NOMO-1 treated with dmso at 0.1 percent for 144 hours (cell line): ENCODE results near the gene GUCD1.

ENCODE experiments used
- DNase-seq: peaks from one replicate; lab custom pipeline; 2025; ENCODE audit not compliant: unreplicated experiment; lab: John Stamatoyannopoulos, UW

GUCD1 gene

DNA sequence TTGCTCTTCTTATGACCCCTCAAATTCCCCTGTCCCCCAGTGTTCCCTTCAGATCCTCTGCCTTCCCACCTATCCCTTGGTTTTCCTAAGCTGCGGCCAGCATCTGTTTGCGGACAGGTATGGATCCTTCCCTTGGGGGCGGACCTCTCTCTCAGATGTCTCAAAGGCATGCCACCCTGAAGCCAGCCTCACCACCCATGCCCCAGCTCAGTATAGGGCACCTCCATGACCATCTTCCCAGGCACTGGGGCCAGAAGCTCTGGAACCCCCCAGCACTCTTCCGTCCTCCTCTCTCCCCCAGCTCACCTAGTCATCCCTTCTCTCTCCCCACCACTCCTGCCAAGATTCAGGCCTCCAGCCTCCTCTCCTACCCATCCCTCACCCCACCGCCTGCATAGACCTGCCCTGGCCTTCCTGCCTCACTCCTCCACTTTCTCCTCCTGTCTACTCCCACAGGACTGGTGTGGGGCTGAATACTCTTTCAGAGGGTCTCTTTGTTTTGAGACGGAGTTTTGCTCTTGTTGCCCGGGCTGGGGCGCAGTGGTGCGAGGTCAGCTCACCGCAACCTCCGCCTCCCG, 35.7 kb upstream of the GUCD1 start:
- DNase-seq: no peak

DNA sequence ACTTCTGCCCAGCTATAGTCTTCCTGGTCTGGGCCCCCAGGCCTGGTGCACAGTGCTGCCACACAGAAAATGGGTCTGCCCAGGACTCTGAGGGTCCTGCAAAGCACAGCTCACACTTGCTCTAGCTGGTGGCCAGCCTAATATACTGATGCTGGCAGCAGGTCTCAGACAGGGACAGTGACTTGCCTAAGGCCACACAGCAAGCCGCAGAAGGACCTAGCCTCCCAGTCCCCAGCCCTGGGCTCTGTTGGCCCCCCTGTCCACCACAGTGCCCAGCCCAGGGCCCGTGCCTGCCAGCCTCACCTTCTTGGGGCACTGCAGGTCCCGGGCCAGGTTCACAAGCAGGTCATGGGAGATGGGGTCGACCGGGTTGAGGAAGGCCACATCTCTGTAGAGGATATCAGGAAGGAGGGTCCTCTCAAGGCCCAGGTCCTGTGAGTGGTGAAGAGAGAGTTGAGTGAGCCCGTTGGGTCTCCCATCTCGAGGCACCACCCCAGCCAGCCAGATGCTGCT, 34.6 kb upstream of the GUCD1 start:
- no peak for DNase-seq

DNA sequence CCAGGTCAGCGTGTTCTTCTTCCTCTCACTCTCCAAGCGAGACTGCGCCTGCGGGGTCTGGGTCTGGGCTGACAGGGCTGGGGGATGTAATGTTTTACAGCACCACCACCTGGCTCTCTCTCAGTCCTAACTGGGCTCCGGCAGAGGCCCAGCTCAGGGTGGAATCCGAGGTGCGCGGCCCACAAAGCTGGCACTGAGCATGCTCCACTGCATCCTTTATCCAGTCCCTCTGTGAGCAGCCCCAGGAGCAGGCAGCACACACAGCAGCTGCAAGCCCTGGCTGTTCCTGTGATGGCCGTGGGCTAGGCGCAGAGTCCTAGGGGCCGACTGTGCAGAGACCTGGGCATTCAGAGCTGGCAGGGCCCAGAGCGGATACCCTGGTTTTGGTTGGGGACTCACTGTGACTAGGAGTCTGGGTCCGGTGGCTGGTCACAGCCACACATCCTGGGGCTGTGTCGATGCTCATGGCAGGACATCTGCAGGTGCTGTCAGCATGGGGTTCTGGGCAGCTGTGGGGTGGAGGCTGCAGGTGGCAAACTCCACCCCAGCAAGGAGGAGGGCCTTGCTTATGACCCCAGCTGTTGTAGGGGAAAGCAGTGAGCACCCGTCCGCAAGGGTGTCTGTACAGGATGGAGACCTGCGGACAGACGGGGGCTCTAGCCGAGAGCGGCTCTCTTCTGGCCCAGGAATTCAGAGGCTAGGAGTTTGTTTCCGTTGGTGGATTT, 34.0 kb upstream of the GUCD1 start:
- DNase-seq: no peak

DNA sequence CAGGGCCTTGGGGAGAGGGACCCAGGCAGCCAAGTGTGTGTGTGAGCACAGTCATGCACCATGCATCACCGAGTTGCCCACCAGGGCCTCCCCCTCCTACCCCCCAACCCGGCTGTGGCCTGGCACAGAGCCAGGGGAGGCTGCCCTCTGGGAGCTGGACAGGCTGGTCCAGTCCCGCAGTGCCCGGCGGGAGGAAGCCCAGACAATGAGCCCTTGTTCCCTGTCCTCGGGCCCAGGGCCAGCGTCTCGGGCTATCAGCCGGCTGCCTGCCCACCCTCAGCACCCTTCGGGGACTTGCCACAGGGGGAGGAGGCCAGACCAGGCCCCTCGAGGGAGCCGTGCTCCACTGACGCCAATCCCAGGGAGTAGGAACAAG, 33.4 kb upstream of the GUCD1 start:
- no peak for DNase-seq

DNA sequence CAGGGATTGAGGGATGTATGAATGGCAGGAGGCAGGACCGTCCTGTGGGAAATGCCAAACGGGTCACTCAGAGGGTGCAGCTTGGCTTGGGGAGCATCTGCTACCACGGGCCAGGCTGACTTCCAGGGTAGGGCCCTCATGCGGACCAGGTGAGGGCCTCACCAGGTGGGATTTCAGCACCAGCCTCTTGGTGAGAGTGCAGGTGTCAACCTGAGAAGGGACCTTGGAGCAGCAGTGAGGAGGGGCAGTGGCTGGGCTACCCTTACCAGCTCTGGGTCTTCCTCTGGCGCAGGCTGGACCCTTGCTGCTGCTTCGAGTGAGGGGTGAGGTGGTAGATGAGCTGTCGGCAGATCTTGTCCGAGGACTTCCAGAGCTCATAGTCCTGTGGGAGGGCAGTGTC, 33.0 kb upstream of the GUCD1 start:
- no peak for DNase-seq

DNA sequence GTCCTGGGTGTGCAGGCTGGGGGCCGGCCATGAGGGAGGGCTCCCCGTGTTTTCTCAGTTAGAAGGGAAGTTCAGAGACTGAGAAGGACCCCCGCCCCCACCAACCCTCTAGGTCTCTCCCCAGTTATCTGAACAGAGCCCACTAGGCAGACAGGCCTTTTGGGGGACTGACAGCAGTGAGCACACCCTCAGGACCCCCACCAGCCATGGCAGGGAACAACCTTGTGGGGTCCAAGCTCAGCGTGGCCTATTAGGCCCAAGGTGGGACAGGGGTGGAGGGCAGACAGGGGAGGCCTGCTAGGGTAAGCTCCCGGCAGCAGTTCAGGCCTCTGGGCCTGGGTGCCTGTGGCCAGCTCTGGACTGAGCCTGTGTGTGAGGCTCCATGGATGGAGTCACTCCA, 32.3 kb upstream of the GUCD1 start:
- no peak for DNase-seq

DNA sequence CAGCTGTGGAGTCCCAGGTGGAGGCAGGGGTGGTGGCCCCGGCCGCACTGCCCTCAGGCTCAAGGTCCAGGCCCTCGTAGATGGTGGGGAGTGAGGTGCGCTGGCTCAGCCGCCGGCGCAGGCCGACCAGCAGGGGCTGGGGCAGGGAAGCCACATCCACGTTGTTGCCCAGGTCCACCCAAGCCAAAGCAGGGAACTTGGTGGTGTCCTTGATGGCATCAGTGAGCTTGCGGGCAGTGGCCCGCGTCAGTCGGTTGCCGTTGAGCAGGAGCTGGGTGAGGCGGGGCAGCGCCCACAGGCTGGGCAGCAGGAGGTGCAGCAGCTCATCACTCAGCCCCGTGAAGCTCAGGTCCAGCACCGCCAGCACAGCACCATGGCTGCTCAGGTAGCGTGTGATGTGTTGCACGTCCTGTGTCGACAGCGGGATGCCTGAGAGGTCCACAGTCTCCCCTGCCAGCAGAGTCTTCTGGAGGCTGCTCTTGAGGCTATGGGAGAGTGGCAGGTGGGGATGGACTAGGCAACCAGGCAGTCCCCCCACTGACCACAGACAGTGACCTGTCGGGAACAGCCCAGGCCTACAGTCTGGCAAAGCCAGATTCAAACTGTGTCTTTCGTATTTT, 31.1 kb upstream of the GUCD1 start:
- DNase-seq: no peak

DNA sequence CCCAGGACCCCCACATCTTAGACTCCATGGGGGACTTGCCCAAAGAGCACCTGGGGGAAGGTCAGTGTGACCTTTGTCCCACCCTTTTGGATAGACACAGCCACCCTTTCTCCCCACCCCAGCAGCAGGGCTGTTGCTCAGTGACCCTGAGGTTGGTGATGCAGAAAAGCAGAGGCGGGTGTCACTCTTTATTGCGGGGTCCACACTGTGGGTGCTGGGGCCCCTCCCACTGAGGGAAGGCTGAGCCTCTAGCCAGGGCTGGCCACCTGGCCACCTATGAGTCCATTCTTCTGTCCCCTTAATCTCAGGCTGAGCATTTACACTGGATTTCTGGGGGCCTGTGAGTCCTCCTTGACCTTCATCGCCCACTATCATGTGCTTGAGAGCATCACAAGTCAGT, 30.5 kb upstream of the GUCD1 start:
- DNase-seq: no peak

DNA sequence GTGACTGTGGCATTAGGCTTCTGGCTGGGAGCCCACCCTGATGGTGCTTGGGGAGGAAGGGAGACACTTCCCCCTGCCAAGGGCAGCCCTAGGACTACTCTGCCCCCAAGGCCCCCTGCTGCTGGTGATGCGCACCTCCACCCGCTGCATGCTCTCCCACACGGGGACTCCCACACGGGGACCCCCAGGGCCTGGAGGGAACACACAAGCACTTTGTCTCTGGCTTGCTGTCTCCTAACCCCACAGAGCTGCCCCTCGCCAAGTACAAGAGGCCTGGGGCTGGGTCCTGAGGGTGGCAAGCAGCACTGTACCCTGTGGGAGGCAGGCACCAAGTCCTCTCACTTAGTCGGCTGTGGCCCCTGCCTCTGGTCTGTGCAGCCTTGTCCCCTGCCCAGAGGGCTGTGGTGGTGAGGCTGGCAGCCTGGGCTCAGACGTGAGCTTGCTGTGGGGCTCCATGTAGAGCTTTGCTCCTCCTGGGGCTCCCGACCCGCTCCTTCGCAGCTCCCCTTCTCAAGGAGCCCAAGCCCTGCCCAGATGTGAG, 30.0 kb upstream of the GUCD1 start:
- DNase-seq: no peak

DNA sequence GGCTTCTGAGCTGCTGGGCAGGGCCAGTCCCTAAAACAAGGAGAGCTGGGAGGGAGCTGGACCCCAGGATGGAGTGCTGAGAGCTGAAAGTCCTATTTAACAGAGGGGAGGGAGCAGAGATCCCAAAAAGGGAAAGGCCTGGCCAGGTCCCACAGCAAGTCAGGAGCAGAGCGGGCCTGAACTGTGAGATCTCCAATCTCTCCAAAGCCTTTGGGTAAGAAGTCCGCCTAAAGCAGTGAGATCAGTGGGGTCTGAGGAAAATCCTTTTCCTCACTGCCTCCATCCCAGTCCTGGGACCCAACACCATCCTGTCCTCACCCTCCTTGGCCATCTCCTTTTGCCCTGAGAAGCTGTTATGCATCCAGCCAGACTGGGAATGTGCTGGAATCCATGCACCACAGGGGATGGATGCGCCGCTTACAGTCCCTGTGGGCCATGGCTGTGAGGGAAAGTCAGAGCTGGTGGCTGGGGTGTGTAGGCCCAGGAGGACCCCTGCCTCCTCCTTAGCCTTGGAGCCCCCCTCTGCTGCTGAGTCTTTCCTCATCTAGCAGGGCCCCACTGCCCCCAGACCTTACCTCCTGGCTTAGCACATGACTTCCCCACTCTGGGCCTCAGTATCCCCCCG, 29.3 kb upstream of the GUCD1 start:
- no peak for DNase-seq

DNA sequence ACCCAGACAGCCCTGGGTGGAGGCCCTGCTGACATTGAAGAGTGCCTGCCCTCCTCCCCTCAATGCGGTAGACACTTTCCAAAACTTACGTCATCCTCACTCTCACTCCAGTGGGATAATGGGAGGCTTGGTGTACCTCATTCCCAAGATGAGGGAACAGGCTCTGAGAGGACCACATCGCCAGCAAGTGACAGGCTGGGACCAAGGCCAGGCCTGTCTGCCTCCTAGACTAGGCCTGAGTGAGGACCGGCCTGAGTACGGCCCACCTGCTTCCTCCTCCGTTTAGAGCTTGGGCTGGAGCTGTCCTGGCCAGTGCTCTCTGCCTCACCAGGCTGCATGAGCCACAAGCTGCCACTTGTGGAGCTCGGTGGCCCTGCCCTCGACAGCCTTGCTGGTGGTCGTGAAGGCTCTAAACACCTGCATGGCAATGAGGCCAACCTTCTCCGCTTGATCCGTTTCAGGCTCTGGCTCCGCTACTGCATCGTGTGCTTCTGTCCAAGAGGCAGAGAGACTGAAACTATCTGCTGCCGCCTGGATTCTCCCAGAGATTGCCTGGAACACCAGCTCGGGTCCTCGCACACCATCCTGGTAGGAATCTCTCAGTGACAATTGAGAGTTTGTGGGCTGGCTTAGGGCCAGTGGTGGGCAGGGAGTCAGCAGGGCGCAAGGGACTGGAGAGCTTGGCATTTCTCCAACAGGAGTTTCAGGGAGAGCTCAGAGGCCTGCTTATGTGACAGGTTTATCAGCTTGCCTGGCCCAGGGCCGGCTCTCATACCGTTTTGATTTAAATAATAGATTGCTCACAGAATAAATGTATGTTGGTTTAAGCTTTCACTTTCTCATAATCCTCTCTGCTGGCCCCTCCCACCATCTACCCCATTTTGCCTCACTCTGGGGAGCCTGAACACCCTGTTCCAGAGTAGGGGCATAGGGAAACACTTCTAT, 28.6 kb upstream of the GUCD1 start:
- no peak for DNase-seq

DNA sequence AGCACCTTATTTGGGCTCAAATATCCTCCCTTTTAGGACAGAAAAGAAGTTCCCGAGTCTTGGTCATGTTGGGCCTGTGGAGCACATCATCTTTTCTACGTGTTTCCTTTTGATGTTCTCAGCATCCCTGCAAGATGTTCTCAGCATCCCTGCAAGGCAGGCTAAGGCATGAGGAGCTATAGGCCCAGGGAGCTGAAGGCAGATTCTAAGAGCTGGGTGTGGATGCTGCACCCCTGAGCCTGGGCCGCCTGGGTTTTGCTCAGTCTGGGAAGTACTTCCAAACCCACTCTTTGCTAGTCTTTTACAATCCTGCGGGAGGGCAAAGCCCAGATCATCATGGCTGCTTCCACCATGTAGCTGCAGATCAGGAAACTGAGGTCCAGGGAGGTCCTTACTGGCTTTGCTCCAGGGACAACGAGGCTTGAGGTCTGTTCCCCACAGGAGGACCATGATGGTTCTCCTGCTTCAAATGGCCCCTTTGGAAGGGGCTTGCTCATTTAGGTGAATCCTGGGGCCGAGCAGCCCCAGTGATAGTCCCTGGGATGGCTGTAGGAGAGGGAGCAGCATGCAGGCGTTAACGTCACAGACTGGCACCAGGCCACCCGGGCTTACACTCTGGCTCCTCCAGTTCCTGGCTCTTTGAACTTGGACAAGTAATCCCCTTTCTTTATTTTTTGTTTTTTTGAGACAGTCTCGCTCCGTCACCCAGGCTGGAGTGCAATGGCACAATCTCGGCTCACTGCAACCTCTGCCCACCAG, 27.3 kb upstream of the GUCD1 start:
- DNase-seq: no peak

DNA sequence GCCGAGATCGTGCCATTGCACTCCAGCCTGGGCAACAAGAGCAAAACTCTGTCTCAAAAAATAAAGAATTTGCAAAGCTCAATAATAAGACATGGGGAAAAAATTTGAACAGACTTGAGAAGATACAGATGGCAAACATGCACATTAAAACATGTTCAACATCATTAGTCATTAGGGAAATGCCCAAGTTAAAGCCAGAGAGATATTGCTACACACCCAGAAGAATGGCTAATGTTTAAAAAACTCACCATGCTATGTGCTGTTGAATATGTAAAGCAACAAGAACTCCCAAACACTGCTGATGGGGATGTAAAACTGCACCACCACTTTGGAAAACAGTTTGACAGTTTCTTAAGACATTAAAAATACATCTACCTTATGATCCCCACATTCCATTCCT, 25.3 kb upstream of the GUCD1 start:
- no peak for DNase-seq

DNA sequence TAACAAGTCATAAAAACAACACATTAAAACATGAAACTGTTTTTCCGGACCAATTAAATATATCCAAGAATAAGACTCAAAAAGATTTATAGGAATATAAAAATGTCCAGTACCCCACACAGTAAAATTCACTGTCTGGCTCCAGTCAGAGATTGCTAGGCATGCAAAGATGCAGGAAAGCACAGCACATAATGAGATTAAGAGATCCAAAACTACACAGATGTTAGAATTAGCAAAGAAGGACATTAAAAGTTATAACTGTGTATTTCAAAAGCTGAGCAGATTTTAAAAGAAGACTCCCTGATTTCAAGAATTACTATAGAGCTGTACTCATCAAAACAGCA, 24.3 kb upstream of the GUCD1 start:
- DNase-seq: no peak

DNA sequence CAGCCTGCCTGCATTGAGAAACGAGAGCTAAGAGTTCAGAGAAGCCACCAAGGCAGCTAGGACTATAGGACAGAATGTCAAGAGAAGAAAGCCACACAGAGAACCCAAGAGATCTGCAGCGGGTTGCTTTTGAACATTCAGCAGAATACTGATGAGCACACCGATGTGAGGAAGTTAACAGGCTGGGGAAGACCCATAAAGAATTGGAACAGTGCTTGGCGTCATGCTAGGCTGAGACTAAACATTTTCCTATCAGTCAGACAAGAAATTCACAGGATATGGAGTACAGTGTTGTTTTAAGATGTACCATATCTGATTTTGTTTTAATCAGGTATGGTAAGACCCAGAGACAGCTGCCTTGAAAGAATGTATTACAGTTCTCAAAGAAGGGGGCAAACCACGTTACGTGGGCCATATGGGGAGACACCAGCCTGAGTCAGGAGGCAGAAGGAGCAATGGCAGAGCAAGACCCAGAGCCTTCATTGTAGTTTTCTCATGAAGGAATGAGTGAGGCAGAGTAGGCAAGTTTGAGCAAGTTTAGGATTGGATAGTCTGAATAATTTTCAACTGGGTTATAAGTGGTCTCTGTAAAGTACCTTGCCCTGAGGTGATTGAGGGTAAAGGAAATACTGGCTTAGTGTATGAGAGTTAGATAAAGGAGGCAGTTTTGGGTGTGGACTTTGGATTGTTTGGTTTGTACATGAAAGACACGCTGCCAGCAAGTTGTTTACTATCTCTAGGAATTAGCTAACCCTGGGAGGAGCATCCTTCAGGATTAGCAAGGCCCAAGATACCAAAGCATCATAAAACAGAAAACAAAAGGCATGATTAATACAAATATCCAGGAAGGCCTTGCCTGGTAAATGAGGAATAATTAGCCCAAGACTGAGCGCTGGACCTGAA, 23.7 kb upstream of the GUCD1 start:
- DNase-seq: no peak

DNA sequence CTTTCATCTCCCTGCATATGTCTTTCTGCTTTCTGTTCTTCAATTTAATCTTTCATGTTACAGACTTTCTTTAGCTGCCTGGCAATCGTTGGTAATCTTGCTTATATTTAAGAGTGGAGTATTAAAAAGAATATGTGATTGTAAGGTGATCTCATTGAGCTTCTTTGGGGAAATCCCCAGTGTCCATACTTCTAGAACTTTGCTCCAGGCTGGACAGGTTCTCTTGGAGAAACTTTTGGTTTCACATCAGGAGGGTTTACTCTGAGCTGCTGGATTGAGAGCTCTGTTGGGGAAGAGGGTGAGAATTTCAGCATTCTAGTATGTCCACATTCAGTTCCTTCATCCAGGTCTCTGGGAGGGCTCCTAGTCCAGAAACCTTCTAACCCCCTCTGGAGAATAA, 21.8 kb upstream of the GUCD1 start:
- no peak for DNase-seq

DNA sequence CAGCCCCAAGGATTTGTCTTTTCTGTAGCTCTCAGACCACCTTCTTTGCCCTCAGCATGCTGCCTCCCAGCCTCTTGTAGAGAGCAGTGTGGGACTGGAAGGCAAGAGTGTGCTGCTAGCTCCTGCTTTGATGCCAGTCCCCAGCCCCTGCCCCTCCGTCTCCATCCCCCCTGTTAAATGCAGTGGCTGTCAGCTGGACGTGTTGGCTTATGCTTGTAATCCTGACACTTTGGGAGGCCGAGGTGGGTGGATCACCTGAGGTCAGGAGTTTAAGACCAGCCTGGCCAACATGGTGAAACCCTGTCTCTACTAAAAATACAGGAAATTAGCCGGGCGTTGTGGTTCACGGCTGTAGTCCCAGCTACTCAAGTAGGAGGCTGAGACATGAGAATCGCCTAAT, 16.3 kb upstream of the GUCD1 start:
- no peak for DNase-seq

DNA sequence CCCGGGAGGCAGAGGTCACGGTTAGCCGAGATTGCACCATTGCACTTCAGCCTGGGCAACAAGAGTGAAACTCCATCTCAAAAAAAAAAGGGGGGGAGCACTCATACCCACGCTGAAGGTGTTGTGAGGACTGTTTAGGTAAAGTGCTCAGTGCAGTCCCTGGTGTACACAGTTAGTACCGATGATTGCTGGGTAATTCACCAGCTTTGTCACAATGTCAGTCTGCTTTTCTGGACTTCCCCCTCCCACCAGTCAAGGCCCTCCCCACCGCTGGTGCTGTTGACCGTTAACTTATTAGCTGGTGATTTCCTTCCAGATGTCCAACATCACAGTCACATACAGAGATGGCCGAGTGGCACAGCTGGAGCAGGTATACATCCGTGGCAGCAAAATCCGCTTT, 12.7 kb upstream of the GUCD1 start:
- DNase-seq: no peak

DNA sequence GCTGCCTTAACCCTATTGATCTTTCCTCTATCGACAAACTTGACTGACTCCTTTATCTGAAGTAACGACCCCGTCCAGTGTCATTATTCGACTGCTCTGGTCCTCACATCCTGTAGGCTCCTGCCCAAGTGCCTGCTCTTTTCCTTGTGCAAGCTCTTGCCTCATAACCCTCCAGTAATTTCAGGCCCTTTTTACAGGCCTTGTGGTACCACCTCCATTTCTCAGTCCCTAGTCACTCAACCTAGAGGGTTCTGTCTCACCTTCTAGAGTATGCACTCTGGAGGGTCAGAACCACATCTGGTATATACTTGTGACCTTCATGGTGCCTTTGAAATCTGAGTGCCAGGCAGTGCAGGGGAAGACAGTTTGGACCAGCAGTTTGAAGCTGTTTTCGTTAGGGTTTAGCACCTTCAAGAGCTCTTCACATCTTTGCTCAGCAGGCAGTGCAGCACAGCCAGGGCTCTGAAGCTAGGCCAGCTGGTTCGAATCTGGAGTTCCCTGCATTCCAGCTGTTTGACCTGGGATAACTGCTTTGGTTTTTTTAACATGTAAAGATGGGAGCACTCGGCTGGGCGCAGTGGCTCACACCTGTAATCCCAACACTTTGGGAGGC, 12.1 kb upstream of the GUCD1 start:
- no peak for DNase-seq
